WTC11 (cell line): ENCODE data around the gene EGFL8. TPM values are rescaled to one million over a fixed set of nuclear protein-coding genes. Genes with fewer than 3 reads are reported as not detected.

Experiments
- ATAC-seq: fragments of 200-7000 bp; cut with Tn5 transposase; 2 replicates; pipeline ENCODE4 v1.10.0; 2021; ENCODE audit warnings: mild to moderate bottlenecking, moderate library complexity
- CTCF ChIA-PET: fragments of 300-600 bp; sonication (Branson Sonifier 250); formaldehyde crosslinking; loops from one replicate; lab custom pipeline; 2021; ENCODE audit warnings: antibody characterized with exemption; lab: Charles Lee
- POLR2A ChIA-PET: fragments of 350-600 bp; sonication (Branson Sonifier 250); formaldehyde crosslinking; loops from one replicate; lab custom pipeline; 2021; ENCODE audit warnings: antibody characterized with exemption; lab: Charles Lee
- DNase-seq: peaks from one replicate; pipeline ENCODE4 v3.0.0; 2021; ENCODE audit warnings: low spot score
- H3K27ac Mint-ChIP-seq: 2 replicates; pipeline ENCODE4 v1.8.0; 2021; ENCODE audit warnings: mixed read lengths
- H3K27me3 Mint-ChIP-seq: 2 replicates; pipeline ENCODE4 v1.8.0; 2021; ENCODE audit warnings: low read depth, mild to moderate bottlenecking, moderate library complexity, mixed read lengths
- H3K36me3 Mint-ChIP-seq: 2 replicates; pipeline ENCODE4 v1.8.0; 2021; ENCODE audit warnings: mixed read lengths
- H3K4me1 Mint-ChIP-seq: 2 replicates; pipeline ENCODE4 v1.8.0; 2022; ENCODE audit warnings: mixed read lengths
- H3K4me3 Mint-ChIP-seq: 2 replicates; pipeline ENCODE4 v1.8.0; 2021; ENCODE audit warnings: mild to moderate bottlenecking, moderate library complexity, mixed read lengths
- H3K9me3 Mint-ChIP-seq: 2 replicates; pipeline ENCODE4 v1.8.0; 2021; ENCODE audit warnings: mixed read lengths
- ARID4B ChIP-seq: sonication (generic); formaldehyde crosslinking; IDR thresholded peaks from 2 replicates; pipeline ENCODE4 v1.8.0; 2023; ENCODE audit warnings: missing genetic modification reagents, mild to moderate bottlenecking, borderline replicate concordance
- ATF3 ChIP-seq: sonication (generic); formaldehyde crosslinking; conservative IDR thresholded peaks from 2 replicates; pipeline ENCODE4 v1.8.1; 2022; ENCODE audit warnings: mild to moderate bottlenecking, missing genetic modification reagents
- CBFB ChIP-seq: sonication (generic); formaldehyde crosslinking; IDR thresholded peaks from 2 replicates; pipeline ENCODE4 v1.8.1; 2022; ENCODE audit warnings: mild to moderate bottlenecking, low read depth, missing genetic modification reagents
- CDX4 ChIP-seq: fragments of 250-450 bp; sonication (Bioruptor Pico); IDR thresholded peaks from 2 replicates; pipeline ENCODE4 v1.9.0; 2021; ENCODE audit warnings: moderate library complexity, mild to moderate bottlenecking, inconsistent platforms, borderline replicate concordance
- HMGA2 ChIP-seq: fragments of 250-450 bp; sonication (Bioruptor Pico); IDR thresholded peaks from 2 replicates; pipeline ENCODE4 v1.4.0; 2021; ENCODE audit warnings: mild to moderate bottlenecking, moderate library complexity
- KAT7 ChIP-seq: sonication (generic); formaldehyde crosslinking; IDR thresholded peaks from 2 replicates; pipeline ENCODE4 v1.8.1; 2023; ENCODE audit warnings: missing genetic modification reagents, mild to moderate bottlenecking, borderline replicate concordance
- MLX ChIP-seq: sonication (generic); formaldehyde crosslinking; IDR thresholded peaks from 2 replicates; pipeline ENCODE4 v1.8.1; 2023; ENCODE audit warnings: mild to moderate bottlenecking, missing genetic modification reagents, moderate library complexity
- MXD4 ChIP-seq: fragments of 250-450 bp; sonication (Bioruptor Pico); IDR thresholded peaks from 2 replicates; pipeline ENCODE4 v1.8.0; 2021; ENCODE audit warnings: mild to moderate bottlenecking, moderate library complexity, borderline replicate concordance
- MYBL2 ChIP-seq: sonication (generic); formaldehyde crosslinking; IDR thresholded peaks from 2 replicates; pipeline ENCODE4 v1.8.1; 2023; ENCODE audit warnings: mild to moderate bottlenecking, moderate library complexity, missing genetic modification reagents
- NFYB ChIP-seq: sonication (generic); formaldehyde crosslinking; conservative IDR thresholded peaks from 2 replicates; pipeline ENCODE4 v1.8.0; 2022; ENCODE audit warnings: low read depth, missing genetic modification reagents
- NR1H2 ChIP-seq: sonication (generic); formaldehyde crosslinking; IDR thresholded peaks from 2 replicates; pipeline ENCODE4 v1.9.0; 2021; ENCODE audit warnings: mild to moderate bottlenecking, moderate library complexity, missing genetic modification reagents
- NR3C1 ChIP-seq: sonication (generic); formaldehyde crosslinking; conservative IDR thresholded peaks from 2 replicates; pipeline ENCODE4 v1.8.1; 2023; ENCODE audit warnings: low read depth, mild to moderate bottlenecking, missing genetic modification reagents
- OVOL2 ChIP-seq: fragments of 250-450 bp; sonication (Bioruptor Pico); IDR thresholded peaks from 2 replicates; pipeline ENCODE4 v1.9.0; 2021; ENCODE audit warnings: mild to moderate bottlenecking, borderline replicate concordance
- RORB ChIP-seq: fragments of 250-450 bp; sonication (Bioruptor Pico); IDR thresholded peaks from 2 replicates; pipeline ENCODE4 v1.9.0; 2021; ENCODE audit warnings: mild to moderate bottlenecking
- SOX15 ChIP-seq: fragments of 250-450 bp; sonication (Bioruptor Pico); IDR thresholded peaks from 2 replicates; pipeline ENCODE4 v1.9.0; 2021; ENCODE audit warnings: mild to moderate bottlenecking
- STAT6 ChIP-seq: sonication (generic); formaldehyde crosslinking; conservative IDR thresholded peaks from 2 replicates; pipeline ENCODE4 v1.8.1; 2023; ENCODE audit warnings: mild to moderate bottlenecking, low read depth, missing genetic modification reagents, moderate library complexity
- TEAD1 ChIP-seq: sonication (generic); formaldehyde crosslinking; IDR thresholded peaks from 2 replicates; pipeline ENCODE4 v1.8.0; 2022; ENCODE audit warnings: mild to moderate bottlenecking, missing genetic modification reagents
- USF1 ChIP-seq: sonication (generic); formaldehyde crosslinking; IDR thresholded peaks from 2 replicates; pipeline ENCODE4 v1.8.0; 2022; ENCODE audit warnings: mild to moderate bottlenecking, missing genetic modification reagents
- total RNA-seq: library from RNA; stranded (reverse); gene quantifications from 3 replicates; pipeline ENCODE4 v1.2.3, GENCODE V29; 2021
- TF ChIP-seq, protein P1 (sequence below): sonication (generic); formaldehyde crosslinking; IDR thresholded peaks from 2 replicates; pipeline ENCODE4 v1.8.0; 2022; ENCODE audit warnings: mild to moderate bottlenecking, missing genetic modification reagents

EGFL8 gene
- total RNA-seq, 1 experiment from 2014 or later = 17.5 TPM

- Mint-ChIP-seq H3K27me3 (no peaks in the 10 kb centered on the region), H3K27ac (no peak overlapping the region), H3K36me3 (peaks cover 32% of the 10 kb centered on the region), H3K4me1 (peaks cover 14% of the 10 kb centered on the region), H3K4me3 (no peak overlapping the region), H3K9me3 (no peaks in the 10 kb centered on the region)
- no peak for DNase-seq
- no peak for ATAC-seq
- ChIA-PET CTCF (interaction anchor here (0.9 to 2.2 kb wide), 6 partner anchors 9 to 135 kb away, joined by 3 to 9 read pairs (median 5); partner anchors contain the start of gene PBX2), POLR2A (interaction anchor here (0.5 to 0.7 kb wide), 2 partner anchors 30 to 47 kb away, joined by 3 to 4 read pairs; no protein-coding TSS in a partner anchor)
- TF ChIP-seq CBFB (CRISPR knock-in tag) (no peak), CDX4 (CRISPR knock-in tag) (no peak), TEAD1 (no peak)
Measured at GRCh38 chr6:32181915-32182529, 17.6 kb downstream of the EGFL8 start.

GRCh38 chr6:32182555-32182981 lies 18.2 kb downstream of the EGFL8 start:
- H3K36me3 Mint-ChIP-seq = peaks cover 38% of the 10 kb centered on the region
- no peak overlapping the region for H3K27ac Mint-ChIP-seq
- peaks cover 15% of the 10 kb centered on the region for H3K4me1 Mint-ChIP-seq
- DNase-seq = no peak
- TF ChIP-seq MLX (CRISPR knock-in tag) (no peak), OVOL2 (CRISPR knock-in tag) (no peak), NR3C1 (no peak), KAT7 (CRISPR knock-in tag) (no peak), NFYB (no peak), MXD4 (CRISPR knock-in tag) (no peak), RORB (no peak), HMGA2 (no peak), ATF3 (CRISPR knock-in tag) (no peak), NR1H2 (CRISPR knock-in tag) (no peak), STAT6 (no peak), SOX15 (CRISPR knock-in tag) (no peak), MYBL2 (CRISPR knock-in tag) (no peak), ARID4B (no peak), USF1 (CRISPR knock-in tag) (no peak), CDX4 (CRISPR knock-in tag) (no peak)
- TF ChIP-seq, protein P1, sequence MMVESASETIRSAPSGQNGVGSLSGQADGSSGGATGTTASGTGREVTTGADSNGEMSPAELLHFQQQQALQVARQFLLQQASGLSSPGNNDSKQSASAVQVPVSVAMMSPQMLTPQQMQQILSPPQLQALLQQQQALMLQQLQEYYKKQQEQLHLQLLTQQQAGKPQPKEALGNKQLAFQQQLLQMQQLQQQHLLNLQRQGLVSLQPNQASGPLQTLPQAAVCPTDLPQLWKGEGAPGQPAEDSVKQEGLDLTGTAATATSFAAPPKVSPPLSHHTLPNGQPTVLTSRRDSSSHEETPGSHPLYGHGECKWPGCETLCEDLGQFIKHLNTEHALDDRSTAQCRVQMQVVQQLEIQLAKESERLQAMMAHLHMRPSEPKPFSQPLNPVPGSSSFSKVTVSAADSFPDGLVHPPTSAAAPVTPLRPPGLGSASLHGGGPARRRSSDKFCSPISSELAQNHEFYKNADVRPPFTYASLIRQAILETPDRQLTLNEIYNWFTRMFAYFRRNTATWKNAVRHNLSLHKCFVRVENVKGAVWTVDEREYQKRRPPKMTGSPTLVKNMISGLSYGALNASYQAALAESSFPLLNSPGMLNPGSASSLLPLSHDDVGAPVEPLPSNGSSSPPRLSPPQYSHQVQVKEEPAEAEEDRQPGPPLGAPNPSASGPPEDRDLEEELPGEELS (CRISPR knock-in tag) = no peak
- POLR2A ChIA-PET = interaction anchor here (0.5 kb wide), 1 partner anchor 48 kb away, joined by 3 read pairs; no protein-coding TSS in a partner anchor
- H3K27me3 Mint-ChIP-seq = no peaks in the 10 kb centered on the region
- no peak overlapping the region for H3K4me3 Mint-ChIP-seq
- CTCF ChIA-PET = interaction anchor here (0.9 to 2.2 kb wide), 6 partner anchors 8 to 135 kb away, joined by 3 to 9 read pairs (median 5); partner anchors contain the start of gene PBX2
- no peaks in the 10 kb centered on the region for H3K9me3 Mint-ChIP-seq
- ATAC-seq = no peak
